Measurements from ENCODE around the gene SHISA9. TPM values are rescaled to one million over a fixed set of nuclear protein-coding genes. Genes with fewer than 3 reads are reported as not detected.

Gene SHISA9
- total and polyA plus RNA-seq, 8 donors = 0.15 to 1.3 (median 0.38) TPM; not detected in 4

DNA sequence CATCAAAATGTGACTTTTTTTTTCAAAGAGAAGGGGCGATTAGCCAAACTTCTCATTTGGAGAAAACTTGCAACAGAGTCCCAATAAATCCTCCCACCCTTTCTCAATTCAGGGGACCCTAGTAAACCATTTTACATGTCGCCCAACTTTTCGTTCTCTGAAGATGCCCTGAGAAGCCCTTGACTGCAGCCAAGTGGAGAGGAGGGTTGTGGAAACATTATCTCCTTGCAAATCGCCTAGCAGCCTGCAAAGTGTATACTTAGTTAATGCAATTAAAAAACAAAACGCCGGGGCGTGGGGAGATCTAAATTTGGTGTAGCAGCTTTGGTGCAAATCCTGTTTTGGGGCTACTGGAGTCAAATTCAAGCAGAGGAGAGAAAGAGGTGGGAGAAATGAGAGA, 1.2 kb upstream of the SHISA9 start:
- Histone ChIP-seq H3K9me3 (no peaks in the 10 kb centered on the region), H3K27ac (no peak overlapping the region), H3K27me3 (peaks cover 5 to 77% (median 50%) of the 10 kb centered on the region in 3 donors), H3K4me1 (peaks cover 0 to 39% (median 16%) of the 10 kb centered on the region in 4 donors), H3K36me3 (no peaks in the 10 kb centered on the region), H3K4me3 (no peak overlapping the region)
- TF ChIP-seq POLR2A (IDR thresholded peaks at IDR 0.05) = no peak
- TF ChIP-seq POLR2AphosphoS5 (IDR thresholded peaks at IDR 0.05) = no peak
- TF ChIP-seq EP300 (IDR thresholded peaks at IDR 0.05) = no peak
- TF ChIP-seq, protein P1, sequence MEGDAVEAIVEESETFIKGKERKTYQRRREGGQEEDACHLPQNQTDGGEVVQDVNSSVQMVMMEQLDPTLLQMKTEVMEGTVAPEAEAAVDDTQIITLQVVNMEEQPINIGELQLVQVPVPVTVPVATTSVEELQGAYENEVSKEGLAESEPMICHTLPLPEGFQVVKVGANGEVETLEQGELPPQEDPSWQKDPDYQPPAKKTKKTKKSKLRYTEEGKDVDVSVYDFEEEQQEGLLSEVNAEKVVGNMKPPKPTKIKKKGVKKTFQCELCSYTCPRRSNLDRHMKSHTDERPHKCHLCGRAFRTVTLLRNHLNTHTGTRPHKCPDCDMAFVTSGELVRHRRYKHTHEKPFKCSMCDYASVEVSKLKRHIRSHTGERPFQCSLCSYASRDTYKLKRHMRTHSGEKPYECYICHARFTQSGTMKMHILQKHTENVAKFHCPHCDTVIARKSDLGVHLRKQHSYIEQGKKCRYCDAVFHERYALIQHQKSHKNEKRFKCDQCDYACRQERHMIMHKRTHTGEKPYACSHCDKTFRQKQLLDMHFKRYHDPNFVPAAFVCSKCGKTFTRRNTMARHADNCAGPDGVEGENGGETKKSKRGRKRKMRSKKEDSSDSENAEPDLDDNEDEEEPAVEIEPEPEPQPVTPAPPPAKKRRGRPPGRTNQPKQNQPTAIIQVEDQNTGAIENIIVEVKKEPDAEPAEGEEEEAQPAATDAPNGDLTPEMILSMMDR (IDR thresholded peaks at IDR 0.05) = no peak
- intact Hi-C loops (cut with DNase I; ENCODE audit: low total_unique reads) = no loop called here
- DNase-seq = no peak
- 15 to 22% (median 19%) methylated on average over 7 of the region's 7 CpGs for WGBS, 5 donors

DNA sequence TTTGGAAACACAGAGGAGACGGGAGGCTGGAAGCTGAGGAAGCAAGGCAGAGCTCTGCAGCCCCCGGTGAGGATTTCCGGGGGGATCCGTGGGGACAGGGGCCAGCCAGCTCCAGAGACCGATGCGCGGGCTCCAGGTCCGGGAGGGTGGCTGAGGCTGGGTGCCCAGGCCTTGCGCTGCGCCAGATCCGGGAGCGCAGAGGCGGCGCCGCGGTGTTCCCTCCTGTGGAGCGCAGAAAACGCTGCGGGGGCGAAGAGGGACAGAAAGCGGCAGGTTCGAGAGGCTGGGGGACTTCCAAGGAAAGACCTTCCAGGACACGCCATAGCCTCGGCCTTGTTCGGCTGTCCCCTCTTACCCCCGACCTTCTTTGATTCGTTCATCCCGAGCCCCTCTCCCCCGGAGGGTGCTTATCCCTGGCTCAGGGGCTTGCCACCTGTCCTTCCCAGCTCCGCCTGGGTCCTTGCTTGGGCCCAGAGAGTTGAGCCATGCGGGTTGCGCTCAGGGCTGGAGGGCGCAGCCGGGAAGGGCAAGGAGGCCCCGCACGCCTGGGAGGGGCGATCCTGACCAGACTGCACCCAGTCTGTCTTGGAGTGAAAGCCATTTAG, 697 bp upstream of the SHISA9 start:
- H3K27ac ChIP-seq = no peak overlapping the region
- H3K9me3 ChIP-seq = no peaks in the 10 kb centered on the region
- no peak for TF ChIP-seq POLR2AphosphoS5 (IDR thresholded peaks at IDR 0.05)
- TF ChIP-seq, protein P1 (IDR thresholded peaks at IDR 0.05) = no peak
- no peak for TF ChIP-seq EP300 (IDR thresholded peaks at IDR 0.05)
- TF ChIP-seq POLR2A (IDR thresholded peaks at IDR 0.05) = no peak
- peak overlapping the region in 3 of 4 donors; percentile 32 to 38 (median 38) for H3K4me3 ChIP-seq
- H3K4me1 ChIP-seq = peaks cover 0 to 39% (median 16%) of the 10 kb centered on the region in 4 donors
- H3K27me3 ChIP-seq = peaks cover 5 to 83% (median 52%) of the 10 kb centered on the region in 3 donors
- intact Hi-C loops (cut with DNase I; ENCODE audit: low total_unique reads) = no loop called here
- DNase-seq = peak in 1 of 2 donors; percentile 5
- WGBS, 5 donors = 2 to 9% (median 5%) methylated on average over 26 to 37 of the region's 37 CpGs
- H3K36me3 ChIP-seq = no peaks in the 10 kb centered on the region

DNA sequence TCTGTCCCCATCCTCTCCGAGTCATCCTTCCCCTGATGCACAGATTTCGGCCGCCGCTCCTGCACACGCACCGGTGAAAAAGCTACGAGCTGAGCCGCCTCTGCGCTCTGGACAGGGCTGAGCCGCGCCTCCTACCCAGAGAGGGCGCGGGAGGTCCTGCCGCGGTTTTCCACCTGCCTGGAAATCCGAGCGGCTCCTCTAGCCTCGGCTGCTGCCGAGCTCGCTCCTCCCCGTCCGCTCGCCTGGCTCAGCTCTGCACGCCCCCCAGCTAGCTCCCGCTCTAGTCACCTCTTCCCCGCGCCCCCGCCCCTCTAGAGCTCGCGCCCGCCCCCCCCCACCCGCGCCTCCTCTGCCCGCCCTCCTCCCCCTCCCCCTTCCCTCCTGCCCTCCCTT, 198 bp upstream of the SHISA9 start:
- DNase-seq = peak in 1 of 2 donors; percentile 54
- no peaks in the 10 kb centered on the region for H3K36me3 ChIP-seq
- H3K27ac ChIP-seq = no peak overlapping the region
- H3K4me3 ChIP-seq = peak overlapping the region in 3 of 4 donors; percentile 32 to 38 (median 38)
- no peaks in the 10 kb centered on the region for H3K9me3 ChIP-seq
- 2 to 3% (median 3%) methylated on average over 22 to 33 of the region's 34 CpGs for WGBS, 5 donors
- peaks cover 5 to 88% (median 57%) of the 10 kb centered on the region in 3 donors for H3K27me3 ChIP-seq
- intact Hi-C loops (cut with DNase I; ENCODE audit: low total_unique reads) = no loop called here
- TF ChIP-seq POLR2A (IDR thresholded peaks at IDR 0.05) = no peak
- TF ChIP-seq POLR2AphosphoS5 (IDR thresholded peaks at IDR 0.05) = no peak
- no peak for TF ChIP-seq EP300 (IDR thresholded peaks at IDR 0.05)
- TF ChIP-seq, protein P1 (IDR thresholded peaks at IDR 0.05) = no peak
- H3K4me1 ChIP-seq = peaks cover 0 to 39% (median 16%) of the 10 kb centered on the region in 4 donors

DNA sequence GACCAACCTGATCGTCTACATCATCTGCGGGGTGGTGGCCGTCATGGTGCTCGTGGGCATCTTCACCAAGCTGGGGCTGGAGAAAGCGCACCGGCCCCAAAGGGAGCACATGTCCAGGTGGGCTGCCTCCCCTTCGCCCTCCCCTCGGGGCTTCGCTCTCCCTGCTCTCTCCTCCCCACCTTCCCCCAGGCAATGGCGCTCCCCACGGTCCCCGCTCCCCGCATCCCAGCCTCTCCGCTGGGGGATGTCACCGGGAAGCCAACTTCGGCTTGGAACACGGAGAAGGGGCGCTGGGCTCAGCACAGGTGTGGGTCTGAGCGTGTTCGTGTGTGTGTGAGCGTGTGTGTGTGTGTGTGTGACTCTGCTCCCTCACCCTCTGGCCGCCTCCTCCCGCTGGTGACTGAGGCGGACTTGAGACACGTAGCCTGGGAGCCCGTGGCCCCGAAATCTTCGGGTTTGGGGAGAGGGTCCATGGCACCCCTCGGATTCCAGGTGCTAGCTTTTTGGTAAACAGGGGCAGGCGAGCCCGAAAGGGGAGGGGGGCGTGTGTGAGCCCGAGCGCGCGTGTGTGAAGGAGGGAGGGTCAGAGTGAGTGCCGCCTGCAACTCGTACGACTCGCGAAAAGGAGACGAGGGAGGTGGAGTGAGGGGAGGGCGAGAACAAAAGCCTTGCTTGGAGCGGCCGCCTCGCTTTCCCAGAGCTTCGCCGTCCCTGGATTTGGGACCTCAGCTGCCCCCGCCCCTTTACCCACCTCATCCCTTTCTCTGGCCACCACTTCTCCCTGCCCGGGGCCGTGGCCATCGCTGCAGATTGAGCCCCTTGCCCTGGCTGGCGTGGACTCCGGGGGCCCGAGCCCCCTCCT, 1.3 kb downstream of the SHISA9 start:
- H3K36me3 ChIP-seq = no peaks in the 10 kb centered on the region
- peaks cover 0 to 39% (median 16%) of the 10 kb centered on the region in 4 donors for H3K4me1 ChIP-seq
- intact Hi-C loops (cut with DNase I; ENCODE audit: low total_unique reads) = no loop called here
- no peak overlapping the region for H3K27ac ChIP-seq
- H3K27me3 ChIP-seq = peaks cover 5 to 89% (median 58%) of the 10 kb centered on the region in 3 donors
- TF ChIP-seq POLR2AphosphoS5 (IDR thresholded peaks at IDR 0.05) (no peak), EP300 (IDR thresholded peaks at IDR 0.05) (no peak), POLR2A (IDR thresholded peaks at IDR 0.05) (no peak)
- TF ChIP-seq, protein P1 (IDR thresholded peaks at IDR 0.05) = no peak
- H3K4me3 ChIP-seq = peak overlapping the region; percentile 24 to 38 (median 35)
- H3K9me3 ChIP-seq = no peaks in the 10 kb centered on the region
- 2 to 4% (median 3%) methylated on average over 25 to 55 of the region's 55 CpGs for WGBS, 5 donors
- peak in 1 of 2 donors; percentile 14 for DNase-seq

All from stomach (tissue), 9 donors.